HEK293T (cell line): ENCODE results near the gene KCNQ1.

Experiments used
- BHLHE40 ChIP-seq: fragments of 450-650 bp; IDR thresholded peaks from 2 replicates; pipeline ENCODE4 v1.6.1; 2016; ENCODE audit warnings: mild to moderate bottlenecking, moderate library complexity, borderline replicate concordance
- FOXM1 ChIP-seq: fragments of 450-650 bp; IDR thresholded peaks from 2 replicates; pipeline ENCODE4 v1.6.1; 2017; ENCODE audit warnings: mild to moderate bottlenecking, borderline replicate concordance
- L3MBTL2 ChIP-seq: fragments of 450-650 bp; conservative IDR thresholded peaks from 2 replicates; pipeline ENCODE4 v1.6.1; 2016; ENCODE audit warnings: mild to moderate bottlenecking
- SP1 ChIP-seq: fragments of 450-650 bp; IDR thresholded peaks from 2 replicates; pipeline ENCODE4 v1.6.1; 2017
- ZNF384 ChIP-seq: fragments of 450-650 bp; IDR thresholded peaks from 2 replicates; pipeline ENCODE4 v1.6.1; 2016

DNA sequence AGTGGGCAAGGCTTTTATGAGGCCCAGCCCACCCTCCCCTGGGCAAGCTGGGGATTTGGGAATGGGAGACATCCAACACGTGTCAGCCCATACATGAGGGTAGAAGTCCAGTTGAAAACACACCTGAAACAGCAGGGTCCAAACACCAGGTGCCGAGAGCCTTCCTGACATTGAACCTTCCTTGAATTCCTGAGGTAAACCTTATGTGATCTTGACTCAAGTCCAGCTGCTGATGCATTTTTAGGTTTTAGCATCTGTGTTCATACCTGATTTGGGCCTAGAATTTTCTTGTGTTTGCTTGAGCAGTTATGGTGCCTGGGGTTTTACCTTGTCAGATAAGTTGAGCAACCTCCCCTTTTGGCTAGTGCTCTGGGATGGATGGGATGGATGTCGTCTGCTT is 374.5 kb downstream of the KCNQ1 start:
- no peak for TF ChIP-seq FOXM1
- no peak for TF ChIP-seq BHLHE40
- TF ChIP-seq SP1: no peak
- no peak for TF ChIP-seq L3MBTL2
- no peak for TF ChIP-seq ZNF384
